Activated CD4-positive, alpha-beta T cell treated with anti-CD3 and anti-CD28 coated beads, Interleukin-2, amount 10 ng/mL, durations not matched to agents 7 days and 5 days (primary cell): ENCODE measurements around the gene CFAP46. TPM values are rescaled to one million over a fixed set of nuclear protein-coding genes. Genes with fewer than 3 reads are reported as not detected.
"Not testable (repeated sequence)": the region's sequence is repeated elsewhere in the genome, so short reads cannot be mapped to it uniquely, and the experiment has no call there.

Source experiments
- CTCF ChIA-PET: fragments of 350-600 bp; sonication (Branson Sonifier 250); formaldehyde crosslinking; loops from one replicate; lab custom pipeline; 2021; ENCODE audit warnings: antibody characterized with exemption; lab: Charles Lee
- POLR2A ChIA-PET: fragments of 350-600 bp; sonication (Branson Sonifier 250); formaldehyde crosslinking; loops from one replicate; lab custom pipeline; 2021; ENCODE audit warnings: antibody characterized with exemption; lab: Charles Lee
- DNase-seq: peaks from one replicate; pipeline ENCODE4 v3.0.0-alpha.2; 2020
- H3K27ac Mint-ChIP-seq: one replicate; pipeline ENCODE4 v1.8.0; 2021; ENCODE audit warnings: mild to moderate bottlenecking, moderate library complexity, mixed read lengths
- H3K27me3 Mint-ChIP-seq: one replicate; pipeline ENCODE4 v1.8.0; 2021; ENCODE audit warnings: mixed read lengths
- H3K36me3 Mint-ChIP-seq: one replicate; pipeline ENCODE4 v1.8.0; 2021; ENCODE audit warnings: low read depth, mixed read lengths
- H3K4me1 Mint-ChIP-seq: one replicate; pipeline ENCODE4 v1.8.0; 2021; ENCODE audit warnings: mixed read lengths
- H3K4me3 Mint-ChIP-seq: one replicate; pipeline ENCODE4 v1.8.0; 2021; ENCODE audit warnings: mild to moderate bottlenecking, moderate library complexity, mixed read lengths
- H3K9me3 Mint-ChIP-seq: one replicate; pipeline ENCODE4 v1.8.0; 2021; ENCODE audit warnings: mixed read lengths
- total RNA-seq, 2 experiments: library from RNA; stranded (reverse); gene quantifications; one replicate each; pipeline ENCODE4 v1.2.3, GENCODE V29; 2021

The CFAP46 gene
- total RNA-seq, 2 experiments from 2014 or later, result not detected

- Mint-ChIP-seq H3K36me3 (no peaks in the 10 kb centered on the region), H3K27ac (no peak overlapping the region), H3K9me3 (no peaks in the 10 kb centered on the region), H3K27me3 (no peaks in the 10 kb centered on the region), H3K4me3 (no peak overlapping the region), H3K4me1 (no peaks in the 10 kb centered on the region)
- DNase-seq, result no peak
- POLR2A ChIA-PET, result no interaction called here
- CTCF ChIA-PET, result no interaction called here
Observed at GRCh38 chr10:132929953-132930548, 12.3 kb downstream of the CFAP46 start.

GRCh38 chr10:132929480-132929879 is 12.9 kb downstream of the CFAP46 start:
- DNase-seq, result no peak
- POLR2A ChIA-PET, result no interaction called here

GRCh38 chr10:132928261-132928660 is 14.1 kb downstream of the CFAP46 start:
- H3K4me3 Mint-ChIP-seq, result no peak overlapping the region
- H3K9me3 Mint-ChIP-seq, result no peaks in the 10 kb centered on the region
- H3K4me1 Mint-ChIP-seq, result no peaks in the 10 kb centered on the region
- ChIA-PET POLR2A (no interaction called here), CTCF (no interaction called here)
- H3K27me3 Mint-ChIP-seq, result no peaks in the 10 kb centered on the region
- no peaks in the 10 kb centered on the region for H3K36me3 Mint-ChIP-seq
- no peak overlapping the region for H3K27ac Mint-ChIP-seq
- no peak for DNase-seq

More at GRCh38 chr10:132929480-132929879, 12.9 kb downstream of the CFAP46 start:
- Mint-ChIP-seq H3K27ac (no peak overlapping the region), H3K36me3 (no peaks in the 10 kb centered on the region), H3K9me3 (no peaks in the 10 kb centered on the region), H3K4me3 (no peak overlapping the region), H3K27me3 (no peaks in the 10 kb centered on the region), H3K4me1 (no peaks in the 10 kb centered on the region)
- CTCF ChIA-PET, result no interaction called here

- no peak overlapping the region for H3K4me3 Mint-ChIP-seq
- no peaks in the 10 kb centered on the region for H3K36me3 Mint-ChIP-seq
- H3K27me3 Mint-ChIP-seq, result no peaks in the 10 kb centered on the region
- ChIA-PET CTCF (no interaction called here), POLR2A (no interaction called here)
- no peaks in the 10 kb centered on the region for H3K9me3 Mint-ChIP-seq
- DNase-seq, result no peak
- H3K4me1 Mint-ChIP-seq, result no peaks in the 10 kb centered on the region
- no peak overlapping the region for H3K27ac Mint-ChIP-seq
Observed at GRCh38 chr10:132927824-132928223, 14.5 kb downstream of the CFAP46 start.

- no peaks in the 10 kb centered on the region for H3K4me1 Mint-ChIP-seq
- H3K27me3 Mint-ChIP-seq, result no peaks in the 10 kb centered on the region
- ChIA-PET POLR2A (no interaction called here), CTCF (no interaction called here)
- no peaks in the 10 kb centered on the region for H3K36me3 Mint-ChIP-seq
- no peak overlapping the region for H3K27ac Mint-ChIP-seq
- no peaks in the 10 kb centered on the region for H3K9me3 Mint-ChIP-seq
- DNase-seq, result no peak
- H3K4me3 Mint-ChIP-seq, result no peak overlapping the region
Observed at GRCh38 chr10:132926777-132927650, 15.4 kb downstream of the CFAP46 start.

GRCh38 chr10:132926070-132926469 is 16.3 kb downstream of the CFAP46 start:
- Mint-ChIP-seq H3K27me3 (no peaks in the 10 kb centered on the region), H3K4me3 (no peak overlapping the region), H3K36me3 (no peaks in the 10 kb centered on the region), H3K27ac (no peak overlapping the region), H3K4me1 (no peaks in the 10 kb centered on the region), H3K9me3 (no peaks in the 10 kb centered on the region)
- ChIA-PET CTCF (no interaction called here), POLR2A (no interaction called here)
- DNase-seq, result no peak

- Mint-ChIP-seq H3K4me3 (no peak overlapping the region), H3K4me1 (no peaks in the 10 kb centered on the region), H3K27ac (no peak overlapping the region), H3K9me3 (no peaks in the 10 kb centered on the region), H3K36me3 (no peaks in the 10 kb centered on the region), H3K27me3 (no peaks in the 10 kb centered on the region)
- no peak for DNase-seq
- ChIA-PET POLR2A (no interaction called here), CTCF (no interaction called here)
Observed at GRCh38 chr10:132925614-132926013, 16.8 kb downstream of the CFAP46 start.

GRCh38 chr10:132925071-132925561 is 17.3 kb downstream of the CFAP46 start:
- CTCF ChIA-PET, result no interaction called here
- H3K4me1 Mint-ChIP-seq, result no peaks in the 10 kb centered on the region
- no peak overlapping the region for H3K27ac Mint-ChIP-seq
- no peaks in the 10 kb centered on the region for H3K9me3 Mint-ChIP-seq
- no peak overlapping the region for H3K4me3 Mint-ChIP-seq
- no peaks in the 10 kb centered on the region for H3K27me3 Mint-ChIP-seq
- POLR2A ChIA-PET, result no interaction called here
- no peak for DNase-seq
- H3K36me3 Mint-ChIP-seq, result no peaks in the 10 kb centered on the region

- no peaks in the 10 kb centered on the region for H3K27me3 Mint-ChIP-seq
- H3K9me3 Mint-ChIP-seq, result no peaks in the 10 kb centered on the region
- ChIA-PET POLR2A (no interaction called here), CTCF (no interaction called here)
- no peaks in the 10 kb centered on the region for H3K4me1 Mint-ChIP-seq
- DNase-seq, result no peak
- H3K27ac Mint-ChIP-seq, result no peak overlapping the region
- no peaks in the 10 kb centered on the region for H3K36me3 Mint-ChIP-seq
- no peak overlapping the region for H3K4me3 Mint-ChIP-seq
Observed at GRCh38 chr10:132924046-132924952, 18.1 kb downstream of the CFAP46 start.

GRCh38 chr10:132923384-132923783 is 19.0 kb downstream of the CFAP46 start:
- H3K36me3 Mint-ChIP-seq, H3K9me3 Mint-ChIP-seq, H3K4me1 Mint-ChIP-seq, H3K4me3 Mint-ChIP-seq, DNase-seq, CTCF ChIA-PET, H3K27me3 Mint-ChIP-seq, POLR2A ChIA-PET, H3K27ac Mint-ChIP-seq: not testable (repeated sequence)

- no peaks in the 10 kb centered on the region for H3K4me1 Mint-ChIP-seq
- no peaks in the 10 kb centered on the region for H3K27me3 Mint-ChIP-seq
- POLR2A ChIA-PET, result no interaction called here
- no peaks in the 10 kb centered on the region for H3K9me3 Mint-ChIP-seq
- no peak for DNase-seq
- no peak overlapping the region for H3K4me3 Mint-ChIP-seq
- no peak overlapping the region for H3K27ac Mint-ChIP-seq
- CTCF ChIA-PET, result no interaction called here
- H3K36me3 Mint-ChIP-seq, result no peaks in the 10 kb centered on the region
Observed at GRCh38 chr10:132922872-132923271, 19.5 kb downstream of the CFAP46 start.

- Mint-ChIP-seq H3K36me3 (no peaks in the 10 kb centered on the region), H3K27ac (no peak overlapping the region), H3K27me3 (no peaks in the 10 kb centered on the region), H3K9me3 (no peaks in the 10 kb centered on the region), H3K4me1 (no peaks in the 10 kb centered on the region), H3K4me3 (no peak overlapping the region)
- POLR2A ChIA-PET, result no interaction called here
- DNase-seq, result no peak
- CTCF ChIA-PET, result no interaction called here
Observed at GRCh38 chr10:132921818-132922807, 20.3 kb downstream of the CFAP46 start.
